GM19193 (cell line): ENCODE data around the gene PDE11A.

Source experiments
- POLR2A ChIP-seq: IDR thresholded peaks from 4 replicates; pipeline ENCODE4 v1.6.1; 2011; ENCODE audit not compliant: insufficient read depth, insufficient read length; ENCODE audit errors: extremely low read depth

PDE11A gene

DNA sequence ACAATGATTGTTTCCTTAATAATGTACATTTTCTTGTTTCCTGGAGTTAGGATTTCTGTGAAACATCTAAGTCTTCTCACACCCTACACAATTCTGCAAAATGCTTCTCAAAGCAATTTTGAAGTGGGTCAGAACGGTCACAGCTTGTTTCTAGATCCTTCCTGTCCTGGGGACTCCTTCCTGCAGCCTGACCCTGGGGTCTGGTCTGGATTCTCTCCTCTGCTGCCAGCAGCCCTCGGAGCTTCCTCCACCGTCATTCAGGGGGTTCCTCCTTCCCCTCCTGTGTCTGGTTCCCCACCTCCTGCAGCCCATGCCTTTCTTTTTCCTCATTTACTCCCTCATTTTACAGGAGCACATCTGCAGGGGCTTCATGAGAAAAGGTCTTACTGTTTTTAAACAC, 357.9 kb downstream of the PDE11A start:
- TF ChIP-seq POLR2A, result no peak

DNA sequence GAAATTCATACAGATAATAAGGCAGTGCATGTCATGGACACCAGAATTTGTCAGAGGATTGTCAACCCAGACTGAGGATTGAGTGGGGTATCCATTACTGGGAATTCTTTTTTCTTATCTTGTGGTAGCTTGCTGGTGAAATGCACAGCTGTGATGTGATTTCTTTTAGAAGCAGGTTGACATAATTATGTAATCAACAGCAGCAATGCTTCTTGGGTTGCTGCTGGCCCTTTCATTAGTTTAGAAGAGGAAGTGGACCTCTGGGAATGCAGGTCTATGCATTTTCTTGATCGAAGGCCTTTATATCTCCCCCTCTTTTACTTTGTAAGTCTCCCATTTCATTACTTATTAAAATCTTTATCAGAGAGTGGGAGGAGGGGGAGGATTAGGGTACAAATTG, 360.1 kb downstream of the PDE11A start:
- TF ChIP-seq POLR2A, result no peak

DNA sequence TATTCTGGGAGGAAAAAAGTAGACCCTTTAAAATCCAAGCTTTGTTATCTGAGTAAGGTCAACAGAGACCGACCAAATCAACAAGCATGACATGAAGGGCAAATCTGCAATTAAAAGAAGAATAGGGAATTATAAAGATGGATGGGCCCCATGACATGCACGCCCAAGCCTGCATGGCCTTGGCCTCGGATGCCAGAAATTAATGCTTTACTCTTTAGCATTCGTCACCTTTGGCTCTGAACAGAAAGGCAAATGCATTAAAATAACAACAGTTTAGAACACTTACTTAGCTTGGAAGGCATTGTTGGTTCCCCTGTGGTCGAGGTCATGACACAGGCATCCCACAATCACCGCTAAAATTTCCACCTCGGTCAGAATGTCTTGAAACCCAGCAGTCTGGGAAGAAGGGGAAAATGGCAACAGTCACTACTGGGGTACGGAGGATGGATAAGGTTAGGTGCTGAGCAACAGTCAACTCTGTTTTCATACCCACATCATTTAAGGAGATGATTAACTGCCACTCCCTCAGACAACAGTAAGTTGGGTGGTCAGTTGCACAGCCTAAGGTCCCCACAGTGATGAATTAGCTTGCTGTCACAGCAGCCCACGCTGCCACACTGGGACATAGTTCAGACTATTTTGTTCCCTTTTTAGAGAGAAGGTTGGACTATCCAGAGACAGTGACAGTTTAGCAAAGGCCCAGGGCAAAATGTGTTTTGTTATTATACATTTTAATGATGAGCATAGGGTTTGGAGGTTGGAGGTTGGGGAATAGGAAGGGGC, 360.9 kb downstream of the PDE11A start:
- no peak for TF ChIP-seq POLR2A

DNA sequence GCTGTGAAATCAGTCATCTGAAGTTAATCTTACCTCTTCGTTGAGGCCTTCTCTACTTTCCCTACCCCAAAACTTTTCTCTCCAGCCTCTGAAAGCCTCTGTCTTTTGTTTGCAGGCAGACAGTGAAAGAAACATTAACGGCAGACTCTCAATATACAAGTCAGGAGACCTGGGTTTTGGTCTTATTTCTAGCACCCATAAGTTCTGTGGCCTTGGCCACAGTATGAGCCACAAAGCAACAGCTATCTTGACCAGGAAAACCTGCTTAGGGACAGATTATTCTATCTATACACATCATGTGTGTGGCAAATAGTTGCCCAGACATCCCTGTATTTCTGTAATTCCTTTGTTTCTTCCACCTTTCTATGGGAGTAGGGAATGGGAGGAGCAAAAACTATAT, 361.7 kb downstream of the PDE11A start:
- TF ChIP-seq POLR2A, result no peak

DNA sequence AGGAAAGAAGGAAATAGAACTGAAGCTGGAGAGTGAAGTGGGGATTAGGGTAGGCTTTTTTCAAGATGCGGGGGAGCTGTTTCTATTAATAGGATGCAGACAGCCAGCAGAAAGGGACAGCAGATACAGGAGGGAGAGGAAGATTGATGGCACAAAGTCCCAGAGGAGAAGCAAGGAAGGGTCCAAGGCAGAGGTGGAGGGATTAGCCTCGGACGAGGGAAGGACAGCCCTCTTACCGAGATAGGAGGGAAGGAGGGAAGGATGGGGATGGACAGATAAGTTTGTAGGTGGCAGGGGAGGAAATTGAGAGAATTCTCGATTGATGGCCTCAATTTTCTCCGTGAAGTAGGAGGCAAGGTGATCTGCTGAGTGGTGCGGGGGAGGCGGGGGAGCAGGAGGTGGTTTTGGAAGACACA, 362.6 kb downstream of the PDE11A start:
- TF ChIP-seq POLR2A, result no peak

DNA sequence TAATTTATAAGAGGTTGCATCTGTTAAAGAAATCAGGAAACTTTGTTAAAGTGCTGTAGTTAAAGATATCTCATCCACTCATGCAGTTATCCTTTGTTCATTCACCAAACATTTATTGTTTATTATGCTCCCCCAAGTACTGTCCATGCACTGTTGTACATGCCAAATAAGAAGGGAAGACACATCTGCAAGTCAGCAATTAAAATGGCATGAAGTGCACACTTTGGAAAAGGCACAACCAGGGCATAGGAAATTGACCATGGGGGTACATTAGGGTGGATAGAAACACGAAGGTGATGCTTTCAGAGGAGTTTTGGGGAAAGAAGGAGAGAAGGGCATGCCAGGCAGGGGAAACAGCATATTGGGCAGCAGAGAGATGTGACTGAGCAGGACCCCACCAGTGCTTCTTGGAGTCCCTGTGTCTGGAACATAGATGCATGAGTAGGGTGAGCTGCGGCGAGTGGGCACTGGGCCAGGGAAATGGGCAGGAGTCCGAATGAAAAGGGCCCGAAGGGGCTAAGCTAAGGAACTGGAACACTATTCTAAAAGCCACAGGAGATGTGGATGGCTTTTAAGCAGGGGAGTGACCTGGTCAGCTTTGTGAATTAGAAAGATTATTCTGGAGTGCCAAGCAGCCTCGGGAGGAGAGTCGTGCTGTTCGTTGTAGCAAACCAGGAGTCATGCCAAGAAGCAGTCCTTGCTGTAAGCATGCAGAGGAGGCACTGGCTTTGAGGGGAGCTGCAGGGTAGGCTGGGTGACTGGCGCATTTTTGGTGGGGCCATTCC, 363.7 kb downstream of the PDE11A start:
- TF ChIP-seq POLR2A, result no peak

DNA sequence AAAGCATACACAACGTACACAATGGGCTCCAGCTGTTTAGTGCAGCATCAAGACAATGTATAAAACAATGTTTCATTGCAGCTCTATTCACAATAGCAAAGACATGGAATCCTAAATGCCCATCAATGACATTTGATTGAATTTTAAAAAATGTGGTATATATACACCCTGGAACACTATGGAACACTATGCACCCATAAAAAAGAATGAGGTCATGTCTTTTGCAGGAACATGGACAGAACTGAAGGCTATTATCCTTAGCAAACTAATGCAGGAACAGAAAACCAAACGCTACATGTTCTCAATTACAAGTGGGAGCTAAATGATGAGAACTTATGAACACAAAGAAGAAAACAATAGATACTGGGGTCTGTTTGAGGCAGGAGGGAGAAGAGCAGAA, 364.5 kb downstream of the PDE11A start:
- no peak for TF ChIP-seq POLR2A

DNA sequence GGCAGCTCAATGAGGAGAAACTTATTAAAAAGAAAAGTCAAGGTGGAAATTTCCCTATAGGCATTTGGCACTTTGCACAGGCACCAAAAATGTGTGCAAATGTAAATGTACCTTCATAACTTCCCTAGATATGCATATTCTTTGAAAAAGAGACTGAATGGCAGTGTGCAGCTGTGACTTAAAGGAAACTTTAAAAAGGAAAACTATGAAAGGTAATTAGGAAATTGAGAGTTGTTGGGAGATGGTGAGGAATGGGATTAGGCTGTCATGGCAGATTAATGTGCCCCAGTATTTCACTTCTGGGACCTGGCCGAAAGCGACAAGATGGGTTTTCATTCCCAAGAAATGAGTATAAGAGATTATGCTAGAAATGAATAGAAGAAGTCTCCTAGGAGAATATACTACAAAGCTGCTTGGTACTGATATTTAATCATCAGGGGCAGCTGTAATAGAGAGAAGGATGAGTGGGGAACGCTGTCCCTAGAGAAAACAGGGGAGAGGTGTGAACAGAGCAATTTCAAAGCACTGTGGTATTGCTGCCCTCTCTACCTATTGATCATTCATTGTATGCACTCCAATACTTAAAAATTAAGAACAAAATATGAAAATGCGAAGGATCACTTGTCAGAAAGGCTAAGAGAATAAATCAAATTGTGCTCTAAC, 366.9 kb downstream of the PDE11A start:
- TF ChIP-seq POLR2A, result no peak

DNA sequence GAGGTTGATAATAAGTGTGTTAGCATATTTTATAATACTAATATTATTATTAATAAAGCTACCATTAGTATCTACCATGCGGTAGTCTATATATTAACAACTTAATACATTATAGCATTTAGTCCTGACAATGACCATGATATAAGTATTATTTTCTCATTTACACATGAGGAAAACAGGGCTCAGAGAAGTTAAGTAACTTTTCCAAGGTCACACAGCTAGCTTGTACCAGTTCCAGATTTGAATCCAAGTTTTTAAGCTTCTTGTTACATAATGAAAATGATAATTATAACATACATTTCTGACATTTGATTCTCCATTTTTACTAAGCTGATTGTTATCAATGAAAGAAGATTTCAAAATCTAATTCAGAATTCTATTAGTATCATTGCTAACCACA, 369.4 kb downstream of the PDE11A start:
- no peak for TF ChIP-seq POLR2A

DNA sequence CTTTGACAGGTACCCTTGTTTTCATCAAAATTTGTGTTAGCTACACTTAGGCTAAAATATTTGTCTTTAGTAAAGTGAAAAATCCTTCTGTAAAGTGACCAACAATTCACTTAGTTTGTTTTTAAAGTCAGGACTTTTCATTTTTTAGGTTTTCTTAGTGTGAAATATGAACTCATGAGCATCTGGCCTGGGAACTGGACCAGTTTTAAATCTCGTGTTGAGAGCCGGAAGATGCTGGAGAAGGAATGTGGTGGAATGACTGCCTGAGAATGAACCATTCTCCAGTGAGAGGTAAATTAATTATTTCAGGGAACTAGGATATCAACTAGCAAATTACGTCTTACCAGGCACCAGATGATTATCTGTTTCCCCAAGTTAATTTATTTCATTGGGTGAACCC, 374.3 kb downstream of the PDE11A start:
- TF ChIP-seq POLR2A, result no peak

DNA sequence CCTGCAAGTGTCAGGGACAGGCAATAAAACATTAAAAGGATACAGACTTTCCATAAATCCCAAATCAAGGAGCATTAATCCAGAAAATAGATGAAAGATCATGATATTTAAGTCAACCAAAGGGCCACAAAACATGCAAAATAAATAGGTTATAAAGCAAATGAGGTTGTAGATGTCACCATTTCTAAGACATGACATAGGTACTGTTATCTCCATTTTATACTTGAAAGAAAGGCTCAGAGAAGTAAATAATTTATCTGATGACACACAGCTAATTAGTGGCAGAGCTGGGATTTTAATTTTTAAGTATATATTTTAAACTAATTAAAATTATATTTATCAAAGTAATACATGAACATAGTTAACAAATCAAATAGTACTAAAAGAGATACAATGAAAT, 378.2 kb downstream of the PDE11A start:
- no peak for TF ChIP-seq POLR2A

DNA sequence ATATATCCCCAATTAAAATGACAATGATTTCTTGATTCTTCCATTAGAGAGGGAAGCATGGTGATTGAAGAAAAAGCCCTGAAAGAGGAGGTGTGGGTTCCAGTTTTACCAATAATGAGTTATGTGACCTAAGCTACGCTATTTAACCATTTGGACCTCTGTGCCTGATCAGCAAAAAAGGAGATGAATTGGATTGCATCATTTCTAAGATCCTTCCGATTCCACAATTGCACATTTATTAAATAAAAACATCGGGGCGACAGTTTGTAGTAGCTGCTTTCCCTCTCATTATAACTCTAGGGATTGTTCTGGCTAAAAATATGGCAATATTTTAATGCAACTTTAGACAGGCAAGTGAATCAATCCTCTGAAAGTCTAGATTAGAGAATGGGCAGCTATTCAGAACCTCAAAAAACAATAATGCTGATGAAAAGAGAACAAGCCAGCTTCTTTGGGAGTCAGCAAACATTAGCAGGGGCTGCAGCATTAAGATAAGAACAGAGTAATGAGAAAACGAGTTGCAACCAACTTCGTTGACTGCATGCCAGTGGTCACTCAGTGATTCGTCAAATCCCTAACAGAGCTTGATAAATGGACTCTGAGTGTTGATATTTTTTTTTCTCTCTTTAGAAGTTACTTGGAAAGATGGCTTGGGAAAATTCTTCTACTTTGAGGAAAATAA, 378.8 kb downstream of the PDE11A start:
- no peak for TF ChIP-seq POLR2A

DNA sequence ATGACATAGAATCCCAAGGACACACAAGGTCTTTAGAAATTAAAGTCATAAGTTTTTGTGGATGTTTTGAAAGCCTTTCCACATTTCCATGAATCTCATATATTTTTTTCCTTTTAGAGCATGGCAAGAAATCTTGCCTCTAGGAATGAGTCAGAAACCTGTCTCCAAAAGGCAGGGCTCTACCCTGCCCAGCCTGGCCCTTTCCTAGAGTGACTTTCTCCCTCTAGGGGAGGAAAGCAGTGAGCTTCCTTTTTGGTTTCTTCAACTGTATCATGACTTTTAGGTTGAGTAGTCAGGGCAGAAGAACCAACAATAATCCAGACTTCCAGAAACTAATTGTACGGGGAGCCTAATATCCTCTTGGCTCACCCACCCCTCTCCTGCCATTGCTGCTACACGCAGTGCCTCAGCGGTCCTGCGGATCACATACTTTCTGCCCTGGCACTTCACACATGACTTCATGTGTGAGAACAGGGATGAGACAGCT, 379.8 kb downstream of the PDE11A start:
- no peak for TF ChIP-seq POLR2A

DNA sequence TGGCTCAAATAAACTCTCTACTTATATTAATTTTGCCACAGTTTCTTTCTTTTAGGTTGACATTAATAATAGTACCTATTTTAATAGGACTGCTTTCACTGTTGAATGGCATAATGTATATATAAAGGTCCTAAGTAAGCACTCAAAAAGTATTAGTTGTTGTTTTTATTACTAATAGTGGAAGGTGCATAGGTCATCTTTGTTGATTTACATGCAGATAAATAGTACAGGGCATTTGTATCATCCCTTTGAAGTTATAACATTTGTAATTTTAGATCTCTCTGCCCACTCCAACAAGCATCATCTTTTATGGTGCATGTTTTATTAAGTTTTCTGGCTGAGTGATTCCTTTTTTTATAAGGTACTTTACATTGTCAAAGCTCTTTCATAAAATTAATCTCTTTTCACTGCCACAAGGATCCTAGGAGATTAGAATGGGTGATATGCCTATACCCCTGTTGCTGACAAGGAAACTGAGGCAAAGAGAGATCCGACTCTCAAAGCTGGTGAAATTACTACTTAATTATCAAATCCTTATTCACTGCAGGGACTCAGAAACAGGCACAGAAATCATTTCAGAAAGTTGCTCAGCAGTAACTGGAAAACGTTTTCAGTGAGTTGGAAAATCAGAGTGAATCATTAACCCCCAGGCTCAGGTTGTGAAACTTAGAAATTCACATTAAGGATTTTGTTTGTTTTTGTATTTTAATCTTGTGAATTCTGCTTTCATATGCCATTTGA, 380.4 kb downstream of the PDE11A start:
- TF ChIP-seq POLR2A, result no peak
